NT2/D1 (cell line): Measurements from ENCODE around the gene FAM76A.

Experiments
- DNase-seq: peaks from one replicate; pipeline ENCODE4 v3.0.0-alpha.2; 2011; ENCODE audit warnings: low read depth, low spot score
- H3K27me3 ChIP-seq: 2 replicates; pipeline ENCODE4 v1.6.0; 2011; ENCODE audit warnings: mild to moderate bottlenecking; ENCODE audit not compliant: insufficient read length, insufficient read depth
- H3K36me3 ChIP-seq: 2 replicates; pipeline ENCODE4 v1.6.1; 2011; ENCODE audit warnings: mild to moderate bottlenecking, low read length, mixed read lengths; ENCODE audit not compliant: insufficient read depth, insufficient read length
- H3K4me1 ChIP-seq: 2 replicates; pipeline ENCODE4 v1.5.1; 2011; ENCODE audit not compliant: insufficient read depth, insufficient read length
- H3K4me3 ChIP-seq: 2 replicates; pipeline ENCODE4 v1.5.1; 2011; ENCODE audit warnings: low read depth; ENCODE audit not compliant: insufficient read length
- H3K9ac ChIP-seq: 2 replicates; pipeline ENCODE4 v1.6.0; 2011; ENCODE audit warnings: low read depth; ENCODE audit not compliant: insufficient read length
- H3K9me3 ChIP-seq: 2 replicates; pipeline ENCODE4 v1.5.1; 2011; ENCODE audit warnings: mild to moderate bottlenecking, low read length; ENCODE audit not compliant: insufficient read depth
- SUZ12 ChIP-seq: IDR thresholded peaks from 2 replicates; pipeline ENCODE4 v1.6.1; 2011; ENCODE audit not compliant: insufficient read length, insufficient read depth; ENCODE audit errors: extremely low read depth
- YY1 ChIP-seq: IDR thresholded peaks from 2 replicates; pipeline ENCODE4 v1.6.1; 2011; ENCODE audit not compliant: insufficient read length, insufficient read depth
- ZNF274 ChIP-seq: IDR thresholded peaks from 2 replicates; pipeline ENCODE4 v1.6.1; 2011; ENCODE audit warnings: mild to moderate bottlenecking, low read depth, low read length

FAM76A gene

DNA sequence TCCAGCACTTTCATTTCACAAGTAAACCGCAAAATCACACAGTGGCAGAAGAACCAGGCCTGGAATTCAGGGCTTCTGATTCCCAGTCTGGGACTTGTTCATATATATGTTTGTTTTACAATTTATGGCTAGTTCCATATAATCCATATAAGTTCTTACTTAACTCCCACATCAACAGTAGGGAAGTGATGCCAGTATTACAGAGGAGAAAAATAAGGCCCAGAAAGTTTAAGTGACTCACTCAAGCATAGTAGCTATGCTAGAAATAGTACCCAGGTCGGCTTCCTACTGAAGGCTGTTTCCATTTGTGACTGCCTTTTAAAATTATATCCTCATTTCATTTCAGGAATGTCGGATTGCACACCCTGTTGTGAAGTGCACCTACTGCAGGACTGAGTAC lies 1.4 kb downstream of the FAM76A start:
- Histone ChIP-seq H3K4me1 (no peaks in the 10 kb centered on the region), H3K9me3 (no peaks in the 10 kb centered on the region), H3K4me3 (peak overlapping the region; percentile 76), H3K27me3 (no peaks in the 10 kb centered on the region), H3K9ac (peak overlapping the region; percentile 93), H3K36me3 (peaks cover 36% of the 10 kb centered on the region)
- TF ChIP-seq ZNF274 = no peak
- TF ChIP-seq SUZ12 = no peak
- no peak for TF ChIP-seq YY1
- DNase-seq = no peak

- no peaks in the 10 kb centered on the region for H3K27me3 ChIP-seq
- no peak for DNase-seq
- TF ChIP-seq YY1 (no peak), SUZ12 (no peak), ZNF274 (no peak)
- peaks cover 70% of the 10 kb centered on the region for H3K36me3 ChIP-seq
- no peak overlapping the region for H3K9ac ChIP-seq
- no peaks in the 10 kb centered on the region for H3K9me3 ChIP-seq
- no peaks in the 10 kb centered on the region for H3K4me1 ChIP-seq
- H3K4me3 ChIP-seq = no peak overlapping the region
Measured at GRCh38 chr1:27736252-27736651, 10.5 kb downstream of the FAM76A start.

DNA sequence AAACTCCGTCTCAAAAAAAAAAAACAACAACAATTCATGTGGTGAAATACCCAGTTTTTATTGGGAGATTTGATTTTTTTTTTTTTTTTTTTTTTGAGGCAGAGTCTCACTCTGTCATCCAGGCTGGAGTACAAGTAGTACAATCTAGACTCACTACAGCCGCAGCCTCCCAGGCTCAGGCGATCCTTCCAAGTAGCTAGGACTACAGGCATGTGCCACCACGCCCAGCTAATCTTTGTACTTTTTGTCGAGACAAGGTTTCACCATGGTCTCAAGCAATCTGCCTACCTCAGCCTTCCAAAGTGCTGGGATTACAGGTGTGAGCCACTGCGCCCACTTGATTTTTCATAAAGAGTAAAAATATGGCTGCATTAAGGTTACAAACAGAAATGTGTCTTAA lies 15.4 kb downstream of the FAM76A start:
- no peak for DNase-seq
- H3K9me3 ChIP-seq = no peaks in the 10 kb centered on the region
- no peak overlapping the region for H3K4me3 ChIP-seq
- TF ChIP-seq SUZ12 = no peak
- no peak for TF ChIP-seq YY1
- no peak for TF ChIP-seq ZNF274
- H3K36me3 ChIP-seq = peaks cover 69% of the 10 kb centered on the region
- H3K9ac ChIP-seq = no peak overlapping the region
- no peaks in the 10 kb centered on the region for H3K4me1 ChIP-seq
- H3K27me3 ChIP-seq = no peaks in the 10 kb centered on the region

DNA sequence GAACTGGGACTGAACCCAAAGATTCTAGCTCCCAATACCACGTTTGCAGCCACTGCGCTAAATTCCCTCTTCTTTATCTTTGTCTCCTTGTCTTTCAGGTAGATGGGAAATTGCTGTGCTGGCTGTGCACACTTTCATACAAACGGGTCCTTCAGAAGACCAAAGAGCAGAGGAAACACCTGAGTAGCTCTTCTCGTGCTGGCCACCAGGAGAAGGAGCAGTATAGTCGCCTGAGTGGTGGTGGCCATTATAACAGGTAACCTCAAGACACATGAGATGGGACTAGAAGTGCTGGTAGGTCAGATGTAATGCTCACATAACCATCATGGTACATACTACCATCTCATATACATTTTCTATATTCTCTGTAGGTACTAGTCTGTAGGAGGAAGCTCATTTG lies 18.8 kb downstream of the FAM76A start:
- Histone ChIP-seq H3K4me1 (no peaks in the 10 kb centered on the region), H3K27me3 (no peaks in the 10 kb centered on the region), H3K9ac (no peak overlapping the region), H3K9me3 (no peaks in the 10 kb centered on the region), H3K36me3 (peaks cover 63% of the 10 kb centered on the region), H3K4me3 (no peak overlapping the region)
- TF ChIP-seq YY1 (no peak), ZNF274 (no peak), SUZ12 (no peak)
- DNase-seq = no peak

- peaks cover 62% of the 10 kb centered on the region for H3K36me3 ChIP-seq
- H3K4me1 ChIP-seq = no peaks in the 10 kb centered on the region
- no peak for DNase-seq
- no peak for TF ChIP-seq ZNF274
- no peak for TF ChIP-seq YY1
- no peak for TF ChIP-seq SUZ12
- H3K9ac ChIP-seq = no peak overlapping the region
- H3K9me3 ChIP-seq = no peaks in the 10 kb centered on the region
- no peak overlapping the region for H3K4me3 ChIP-seq
- H3K27me3 ChIP-seq = no peaks in the 10 kb centered on the region
Measured at GRCh38 chr1:27745466-27745865, 19.7 kb downstream of the FAM76A start.

DNA sequence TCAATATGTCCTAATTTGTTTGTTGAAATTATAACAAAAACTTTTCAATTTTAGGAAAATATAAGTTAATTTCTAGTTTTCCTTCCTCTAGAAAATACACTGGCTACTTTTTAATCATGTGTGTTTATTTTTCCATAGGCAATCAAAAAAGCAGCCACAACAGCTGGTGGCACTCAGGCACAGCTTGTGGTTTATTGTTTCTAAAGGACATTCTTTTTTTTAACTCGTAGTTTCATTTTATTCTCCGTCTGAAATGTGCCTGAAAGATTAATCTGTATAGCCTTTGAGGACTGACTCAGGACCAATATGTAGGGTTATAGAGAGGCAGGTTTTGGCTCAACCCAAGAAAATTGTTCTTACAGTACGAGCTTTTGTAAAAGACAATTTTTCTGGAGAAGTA lies 26.6 kb downstream of the FAM76A start:
- Histone ChIP-seq H3K9me3 (no peaks in the 10 kb centered on the region), H3K36me3 (peaks cover 59% of the 10 kb centered on the region), H3K4me3 (no peak overlapping the region), H3K4me1 (no peaks in the 10 kb centered on the region), H3K27me3 (no peaks in the 10 kb centered on the region), H3K9ac (no peak overlapping the region)
- no peak for TF ChIP-seq YY1
- TF ChIP-seq SUZ12 = no peak
- no peak for TF ChIP-seq ZNF274
- DNase-seq = no peak

DNA sequence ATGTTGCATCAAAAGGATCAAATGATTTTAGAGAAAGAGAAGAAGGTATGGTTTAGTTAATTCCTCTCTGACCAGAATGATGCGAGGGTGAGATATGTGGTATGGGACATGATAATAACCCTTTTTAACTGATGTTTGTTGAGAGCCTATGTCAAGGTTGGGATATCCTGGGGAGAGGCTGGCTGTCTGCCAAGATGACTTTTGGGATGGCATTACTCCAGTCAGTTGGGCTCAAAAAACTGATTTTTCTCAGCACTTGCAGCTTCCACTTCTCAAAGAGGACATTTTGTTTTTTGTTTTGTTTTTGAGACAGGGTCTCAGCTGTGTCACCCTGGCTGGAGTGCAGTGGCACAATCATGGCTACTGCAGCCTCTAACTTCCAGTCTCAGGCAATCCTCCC lies 29.5 kb downstream of the FAM76A start:
- H3K27me3 ChIP-seq = no peaks in the 10 kb centered on the region
- no peaks in the 10 kb centered on the region for H3K9me3 ChIP-seq
- no peak for DNase-seq
- H3K4me1 ChIP-seq = no peaks in the 10 kb centered on the region
- no peak overlapping the region for H3K4me3 ChIP-seq
- H3K9ac ChIP-seq = no peak overlapping the region
- TF ChIP-seq YY1 (no peak), ZNF274 (no peak), SUZ12 (no peak)
- H3K36me3 ChIP-seq = peaks cover 65% of the 10 kb centered on the region

- Histone ChIP-seq H3K4me1 (no peaks in the 10 kb centered on the region), H3K9me3 (no peaks in the 10 kb centered on the region), H3K9ac (no peak overlapping the region), H3K27me3 (no peaks in the 10 kb centered on the region), H3K4me3 (no peak overlapping the region), H3K36me3 (peaks cover 63% of the 10 kb centered on the region)
- DNase-seq = no peak
- TF ChIP-seq ZNF274 (no peak), YY1 (no peak), SUZ12 (no peak)
Measured at GRCh38 chr1:27755865-27756264, 30.1 kb downstream of the FAM76A start.
